ENCODE measurements around the gene NAB2. TPM values are rescaled to one million over a fixed set of nuclear protein-coding genes. Genes with fewer than 3 reads are reported as not detected.

The NAB2 gene
- polyA plus RNA-seq, 3 donors = 1.00 to 8.3 (median 2.7) TPM

GRCh38 chr12:57127101-57127725 is 38.3 kb downstream of the NAB2 start:
- Histone ChIP-seq H3K9ac (ENCODE audit: insufficient read depth, low read length, poor library complexity, severe bottlenecking) (peak overlapping the region; percentile 75), H3K4me2 (replicated peaks; ENCODE audit: extremely low read depth, low read length, poor library complexity, severe bottlenecking) (peak overlapping the region; percentile 100), H2AFZ (ENCODE audit: insufficient read depth, low read depth, low read length, poor library complexity, severe bottlenecking) (no peak overlapping the region), H3K9me3 (replicated peaks in 1 of 2; ENCODE audit: control insufficient read depth in 1 of 2, insufficient read depth in 1 of 2, low read length in 2 of 2) (peaks cover 0 to 3% of the 10 kb centered on the region in 2 donors), H3K79me2 (ENCODE audit: insufficient read depth, low read length) (peaks cover 37% of the 10 kb centered on the region), H4K20me1 (ENCODE audit: insufficient read depth, low read length) (peaks cover 24% of the 10 kb centered on the region), H3K36me3 (replicated peaks in 1 of 2; ENCODE audit: control insufficient read depth in 1 of 2, insufficient read depth in 2 of 2, low read length in 2 of 2) (peaks cover 0 to 13% of the 10 kb centered on the region in 2 donors), H3K4me1 (ENCODE audit: control insufficient read depth in 1 of 2, insufficient read depth in 2 of 2, low read length in 2 of 2) (peaks cover 33 to 40% of the 10 kb centered on the region in 2 donors), H3K27ac (ENCODE audit: low read depth in 1 of 2, low read length in 2 of 2) (peak overlapping the region; percentile 78 to 82), H3K4me3 (replicated peaks in 1 of 3; ENCODE audit: low read depth in 2 of 3, low read length in 3 of 3) (peak overlapping the region; percentile 82 to 98 (median 92)), H3K27me3 (ENCODE audit: control insufficient read depth in 2 of 2, insufficient read depth in 2 of 2, low read length in 2 of 2) (peaks cover 0 to 16% of the 10 kb centered on the region in 2 donors)
- Mint-ChIP-seq H3K4me1 (peaks cover 38% of the 10 kb centered on the region), H3K27ac (peak overlapping the region; percentile 63 to 87 (median 82)), H3K4me3 (peak overlapping the region; percentile 93 to 95), H3K27me3 (ENCODE audit: low read depth in 3 of 3) (peaks cover 5 to 29% (median 26%) of the 10 kb centered on the region in 3 donors), H3K36me3 (peaks cover 18% of the 10 kb centered on the region in 2 donors), H3K9me3 (peaks cover 0 to 8% (median 3%) of the 10 kb centered on the region in 7 donors)
- WGBS (ENCODE audit: insufficient coverage) = 6% methylated on average over 19 of the region's 26 CpGs
- TF ChIP-seq, protein P1, sequence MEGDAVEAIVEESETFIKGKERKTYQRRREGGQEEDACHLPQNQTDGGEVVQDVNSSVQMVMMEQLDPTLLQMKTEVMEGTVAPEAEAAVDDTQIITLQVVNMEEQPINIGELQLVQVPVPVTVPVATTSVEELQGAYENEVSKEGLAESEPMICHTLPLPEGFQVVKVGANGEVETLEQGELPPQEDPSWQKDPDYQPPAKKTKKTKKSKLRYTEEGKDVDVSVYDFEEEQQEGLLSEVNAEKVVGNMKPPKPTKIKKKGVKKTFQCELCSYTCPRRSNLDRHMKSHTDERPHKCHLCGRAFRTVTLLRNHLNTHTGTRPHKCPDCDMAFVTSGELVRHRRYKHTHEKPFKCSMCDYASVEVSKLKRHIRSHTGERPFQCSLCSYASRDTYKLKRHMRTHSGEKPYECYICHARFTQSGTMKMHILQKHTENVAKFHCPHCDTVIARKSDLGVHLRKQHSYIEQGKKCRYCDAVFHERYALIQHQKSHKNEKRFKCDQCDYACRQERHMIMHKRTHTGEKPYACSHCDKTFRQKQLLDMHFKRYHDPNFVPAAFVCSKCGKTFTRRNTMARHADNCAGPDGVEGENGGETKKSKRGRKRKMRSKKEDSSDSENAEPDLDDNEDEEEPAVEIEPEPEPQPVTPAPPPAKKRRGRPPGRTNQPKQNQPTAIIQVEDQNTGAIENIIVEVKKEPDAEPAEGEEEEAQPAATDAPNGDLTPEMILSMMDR (IDR thresholded peaks at IDR 0.05) = peak; percentile 40
- intact Hi-C loops (cut with micrococcal nuclease) = loop anchor here in 1 of 2 donors (5.0 kb wide), 1 partner anchor 35 kb away; no protein-coding TSS in a partner anchor
- DNase-seq = peak; percentile 58 to 75 (median 67)

DNA sequence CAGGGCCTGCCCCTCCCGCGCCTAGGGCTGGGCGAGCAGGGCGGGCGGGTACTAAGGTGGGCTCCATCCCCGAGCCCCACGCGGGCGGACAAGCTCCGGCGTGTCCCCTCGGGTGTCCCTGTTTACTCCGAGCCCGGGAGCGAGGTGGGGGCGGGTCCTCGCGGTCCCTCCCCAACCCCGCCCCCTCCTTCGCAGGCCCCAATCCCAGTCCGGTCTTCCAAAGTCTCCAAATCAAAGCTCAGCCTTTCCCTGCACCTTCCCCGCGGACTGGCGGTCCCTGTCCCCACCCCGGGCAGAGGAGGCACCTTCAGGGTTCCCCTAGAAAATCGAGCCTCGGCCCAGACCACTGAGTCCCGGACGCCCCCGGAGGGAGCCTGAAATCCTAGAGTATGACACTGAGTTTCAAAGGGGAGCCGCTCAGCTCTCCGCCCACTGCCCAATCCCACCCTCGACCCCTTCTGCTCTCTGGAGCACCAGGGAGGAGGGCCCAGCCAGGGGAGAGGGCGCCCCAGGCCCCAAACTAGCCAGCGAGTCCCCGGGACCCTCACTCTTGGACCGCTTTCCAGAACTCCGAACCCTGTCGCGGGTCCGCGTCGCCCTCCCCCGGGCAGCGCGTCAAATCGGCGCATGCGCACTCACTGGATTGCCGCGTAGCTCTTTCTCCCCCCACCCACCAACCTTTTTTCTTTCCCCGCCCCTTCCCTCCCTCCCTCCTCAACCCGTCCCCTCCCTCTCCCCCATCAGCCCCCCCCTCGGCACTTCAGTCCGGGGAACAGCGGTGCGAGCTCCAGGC is 39.0 kb downstream of the NAB2 start, which contains the start of gene LRP1:
Gene LRP1 (plus strand): TSS at position 758 of the 793 bp plus-strand sequence. CDS start 482 bp downstream, outside the sequence.
- Mint-ChIP-seq H3K4me3 (peak within 1 kb of the TSS; percentile 93 to 95), H3K36me3 (peaks cover 25% of the 10 kb centered on the region in 2 donors), H3K27ac (peak within 1 kb of the TSS; percentile 90 to 98 (median 94)), H3K9me3 (peaks cover 0 to 8% (median 3%) of the 10 kb centered on the region in 7 donors), H3K27me3 (ENCODE audit: low read depth in 3 of 3) (peaks cover 5 to 30% (median 26%) of the 10 kb centered on the region in 3 donors), H3K4me1 (peaks cover 45% of the 10 kb centered on the region)
- Histone ChIP-seq H3K9me3 (replicated peaks in 1 of 2; ENCODE audit: control insufficient read depth in 1 of 2, insufficient read depth in 1 of 2, low read length in 2 of 2) (peaks cover 0 to 3% of the 10 kb centered on the region in 2 donors), H3K9ac (ENCODE audit: insufficient read depth, low read length, poor library complexity, severe bottlenecking) (peak within 1 kb of the TSS; percentile 75), H3K79me2 (ENCODE audit: insufficient read depth, low read length) (peaks cover 45% of the 10 kb centered on the region), H3K4me3 (replicated peaks in 1 of 3; ENCODE audit: low read depth in 2 of 3, low read length in 3 of 3) (peak within 1 kb of the TSS; percentile 82 to 98 (median 92)), H2AFZ (ENCODE audit: insufficient read depth, low read depth, low read length, poor library complexity, severe bottlenecking) (peak within 1 kb of the TSS; percentile 95), H4K20me1 (ENCODE audit: insufficient read depth, low read length) (peaks cover 31% of the 10 kb centered on the region), H3K27ac (ENCODE audit: low read depth in 1 of 2, low read length in 2 of 2) (peak within 1 kb of the TSS; percentile 80 to 84), H3K4me2 (replicated peaks; ENCODE audit: extremely low read depth, low read length, poor library complexity, severe bottlenecking) (peak within 1 kb of the TSS; percentile 100), H3K27me3 (ENCODE audit: control insufficient read depth in 2 of 2, insufficient read depth in 2 of 2, low read length in 2 of 2) (peaks cover 0 to 16% of the 10 kb centered on the region in 2 donors), H3K4me1 (ENCODE audit: control insufficient read depth in 1 of 2, insufficient read depth in 2 of 2, low read length in 2 of 2) (peaks cover 40 to 47% of the 10 kb centered on the region in 2 donors), H3K36me3 (replicated peaks in 1 of 2; ENCODE audit: control insufficient read depth in 1 of 2, insufficient read depth in 2 of 2, low read length in 2 of 2) (peaks cover 4 to 19% of the 10 kb centered on the region in 2 donors)
- TF ChIP-seq, protein P1 (IDR thresholded peaks at IDR 0.05) = no peak
- under 1% methylated on average over 39 of the region's 57 CpGs for WGBS (ENCODE audit: insufficient coverage)
- DNase-seq = peak; percentile 62 to 75 (median 70)
- intact Hi-C loops (cut with micrococcal nuclease) = loop anchor here in 1 of 2 donors (5.0 kb wide), 1 partner anchor 34 kb away; no protein-coding TSS in a partner anchor
